Fibroblast of mammary gland (primary cell): ENCODE data around the gene ATG4A.

Experiments
- DNase-seq: peaks from one replicate; pipeline ENCODE4 v3.0.0-alpha.2; 2010; ENCODE audit warnings: low read depth
- H3K4me3 ChIP-seq: 2 replicates; pipeline ENCODE4 v1.5.1; 2011; ENCODE audit warnings: low read depth, mild to moderate bottlenecking, low read length, moderate library complexity; ENCODE audit not compliant: control insufficient read depth
- TF ChIP-seq, protein P1 (sequence below): conservative IDR thresholded peaks from 2 replicates; pipeline ENCODE4 v1.5.1; 2011; ENCODE audit warnings: low read depth, low read length, inconsistent platforms; ENCODE audit not compliant: control insufficient read depth, insufficient read depth

Gene ATG4A

DNA sequence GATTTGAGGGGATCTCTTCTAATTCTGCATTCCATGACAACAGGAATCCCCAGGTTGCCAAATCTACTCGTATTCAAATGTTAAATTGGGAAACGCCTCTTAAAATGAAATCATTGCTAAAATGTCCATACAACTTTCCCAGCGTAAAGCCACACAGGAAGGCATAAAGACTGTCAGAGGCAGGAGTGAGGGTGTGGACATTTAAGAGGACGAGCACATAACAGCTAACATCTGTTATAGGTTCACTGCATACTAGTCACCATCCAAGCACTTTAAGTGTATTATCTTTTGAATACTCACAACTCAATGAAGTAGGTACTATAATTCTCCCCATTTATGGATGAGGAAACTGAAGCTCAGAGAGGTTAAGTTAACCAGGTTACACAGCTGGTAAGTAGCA, 35.6 kb downstream of the ATG4A start:
- DNase-seq, result no peak
- TF ChIP-seq, protein P1, sequence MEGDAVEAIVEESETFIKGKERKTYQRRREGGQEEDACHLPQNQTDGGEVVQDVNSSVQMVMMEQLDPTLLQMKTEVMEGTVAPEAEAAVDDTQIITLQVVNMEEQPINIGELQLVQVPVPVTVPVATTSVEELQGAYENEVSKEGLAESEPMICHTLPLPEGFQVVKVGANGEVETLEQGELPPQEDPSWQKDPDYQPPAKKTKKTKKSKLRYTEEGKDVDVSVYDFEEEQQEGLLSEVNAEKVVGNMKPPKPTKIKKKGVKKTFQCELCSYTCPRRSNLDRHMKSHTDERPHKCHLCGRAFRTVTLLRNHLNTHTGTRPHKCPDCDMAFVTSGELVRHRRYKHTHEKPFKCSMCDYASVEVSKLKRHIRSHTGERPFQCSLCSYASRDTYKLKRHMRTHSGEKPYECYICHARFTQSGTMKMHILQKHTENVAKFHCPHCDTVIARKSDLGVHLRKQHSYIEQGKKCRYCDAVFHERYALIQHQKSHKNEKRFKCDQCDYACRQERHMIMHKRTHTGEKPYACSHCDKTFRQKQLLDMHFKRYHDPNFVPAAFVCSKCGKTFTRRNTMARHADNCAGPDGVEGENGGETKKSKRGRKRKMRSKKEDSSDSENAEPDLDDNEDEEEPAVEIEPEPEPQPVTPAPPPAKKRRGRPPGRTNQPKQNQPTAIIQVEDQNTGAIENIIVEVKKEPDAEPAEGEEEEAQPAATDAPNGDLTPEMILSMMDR, result no peak
- no peak overlapping the region for H3K4me3 ChIP-seq

- TF ChIP-seq, protein P1, result no peak
- DNase-seq, result no peak
- H3K4me3 ChIP-seq, result no peak overlapping the region
These were observed 39.3 kb downstream of the ATG4A start for GRCh38 chrX:108130889-108131288.

DNA sequence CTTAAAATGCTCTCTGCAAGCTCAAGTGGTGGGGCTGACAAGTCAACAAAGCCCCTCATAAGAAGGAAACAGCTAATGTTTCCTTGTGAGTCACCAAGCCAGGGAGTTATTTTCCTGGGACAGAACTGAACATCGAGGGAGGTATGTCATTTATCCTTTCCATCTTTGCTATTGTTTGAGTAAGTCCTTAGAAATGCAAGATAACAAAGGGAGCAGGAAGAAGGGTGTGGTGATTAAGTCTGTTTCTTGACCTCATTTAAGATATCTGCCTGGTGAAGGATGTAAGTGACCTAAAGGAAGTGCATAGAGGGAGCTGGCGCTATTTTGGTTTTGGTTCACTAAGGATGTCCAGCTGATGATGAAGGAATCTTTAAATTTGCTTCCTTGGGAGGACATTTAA, 39.9 kb downstream of the ATG4A start:
- TF ChIP-seq, protein P1, result no peak
- no peak overlapping the region for H3K4me3 ChIP-seq
- DNase-seq, result no peak

DNA sequence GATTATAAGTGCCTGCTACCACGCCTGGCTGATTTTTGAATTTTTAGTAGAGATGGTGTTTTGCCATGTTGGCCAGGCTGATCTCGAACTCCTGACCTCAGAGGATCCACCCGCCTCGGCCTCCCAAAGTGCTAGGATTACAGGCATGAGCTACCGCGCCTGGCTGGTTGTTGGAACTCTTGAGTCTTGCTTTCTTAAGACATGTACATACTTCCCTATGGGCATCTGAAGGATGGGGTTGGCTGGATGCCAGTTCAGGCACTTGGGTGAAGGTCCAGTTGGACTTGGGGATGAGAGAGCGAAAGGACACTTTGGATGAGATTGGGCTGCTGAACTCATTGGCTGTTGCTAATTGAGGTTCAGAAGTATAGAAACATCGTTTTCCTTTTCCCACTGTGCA, 40.5 kb downstream of the ATG4A start:
- TF ChIP-seq, protein P1, result no peak
- no peak overlapping the region for H3K4me3 ChIP-seq
- DNase-seq, result no peak

- TF ChIP-seq, protein P1, result no peak
- DNase-seq, result no peak
These were observed 41.3 kb downstream of the ATG4A start for GRCh38 chrX:108132876-108133275.

DNA sequence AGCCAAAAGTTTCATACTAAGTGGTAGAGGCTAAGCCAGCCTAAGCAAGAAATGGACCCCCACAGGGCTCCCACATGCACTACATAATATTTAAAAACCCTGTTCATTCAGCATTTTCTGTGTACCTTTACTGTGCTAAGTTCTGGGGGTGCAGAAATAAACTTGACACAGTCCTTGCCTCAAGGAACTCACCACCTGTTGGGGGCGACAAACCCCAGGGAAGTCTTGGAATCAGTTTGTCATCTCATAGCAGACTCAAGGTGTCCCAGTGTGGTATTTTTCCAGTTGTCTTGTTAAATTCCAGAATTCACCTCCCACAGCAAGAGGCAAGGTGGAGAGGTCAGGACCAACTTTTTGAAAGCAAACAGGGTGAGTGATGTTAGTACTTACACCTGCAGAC, 43.1 kb downstream of the ATG4A start:
- H3K4me3 ChIP-seq, result no peak overlapping the region
- no peak for DNase-seq
- TF ChIP-seq, protein P1, result peak; percentile 7

More at GRCh38 chrX:108132876-108133275, 41.3 kb downstream of the ATG4A start:
- H3K4me3 ChIP-seq, result no peak overlapping the region
